Vagina (tissue), 2 donors: ENCODE data around the gene TRIM66.

Experiments used
- CTCF ChIP-seq, 3 experiments: fragments of 450-650 bp in 2 of 3; fragments of 200-600 bp in 1 of 3; sonication (generic) in 1 of 3; IDR thresholded peaks; one replicate each; pipeline ENCODE4 v1.5.1; 2017 to 2019; ENCODE audit warnings: antibody characterized with exemption in 3 of 3, mild to moderate bottlenecking in 2 of 3, moderate library complexity in 2 of 3
- POLR2AphosphoS5 ChIP-seq, 2 donors: sonication (generic); formaldehyde crosslinking; IDR thresholded peaks; one replicate each; pipeline ENCODE4 v1.9.0; 2017; ENCODE audit warnings: antibody characterized with exemption in 2 of 2, mild to moderate bottlenecking in 2 of 2, low read depth in 1 of 2; ENCODE audit not compliant: insufficient read depth in 1 of 2

GRCh38 chr11:8702598-8702915 is 20.1 kb upstream of the TRIM66 start:
- TF ChIP-seq CTCF (IDR thresholded peaks at IDR 0.05) (no peak), POLR2AphosphoS5 (IDR thresholded peaks at IDR 0.05; ENCODE audit: insufficient read depth in 1 of 2, low read depth in 1 of 2) (no peak)
